AG09319 (cell line): ENCODE measurements around the gene GBF1.

ENCODE experiments used
- DNase-seq: peaks from one replicate; pipeline ENCODE4 v3.0.0-alpha.2; 2010; ENCODE audit warnings: low read depth; ENCODE audit errors: extremely low read depth
- TF ChIP-seq, protein P1 (sequence below): IDR thresholded peaks from 2 replicates; pipeline ENCODE4 v1.5.1; 2011; ENCODE audit warnings: low read depth, mild to moderate bottlenecking, inconsistent platforms, low read length, moderate library complexity

Gene GBF1

DNA sequence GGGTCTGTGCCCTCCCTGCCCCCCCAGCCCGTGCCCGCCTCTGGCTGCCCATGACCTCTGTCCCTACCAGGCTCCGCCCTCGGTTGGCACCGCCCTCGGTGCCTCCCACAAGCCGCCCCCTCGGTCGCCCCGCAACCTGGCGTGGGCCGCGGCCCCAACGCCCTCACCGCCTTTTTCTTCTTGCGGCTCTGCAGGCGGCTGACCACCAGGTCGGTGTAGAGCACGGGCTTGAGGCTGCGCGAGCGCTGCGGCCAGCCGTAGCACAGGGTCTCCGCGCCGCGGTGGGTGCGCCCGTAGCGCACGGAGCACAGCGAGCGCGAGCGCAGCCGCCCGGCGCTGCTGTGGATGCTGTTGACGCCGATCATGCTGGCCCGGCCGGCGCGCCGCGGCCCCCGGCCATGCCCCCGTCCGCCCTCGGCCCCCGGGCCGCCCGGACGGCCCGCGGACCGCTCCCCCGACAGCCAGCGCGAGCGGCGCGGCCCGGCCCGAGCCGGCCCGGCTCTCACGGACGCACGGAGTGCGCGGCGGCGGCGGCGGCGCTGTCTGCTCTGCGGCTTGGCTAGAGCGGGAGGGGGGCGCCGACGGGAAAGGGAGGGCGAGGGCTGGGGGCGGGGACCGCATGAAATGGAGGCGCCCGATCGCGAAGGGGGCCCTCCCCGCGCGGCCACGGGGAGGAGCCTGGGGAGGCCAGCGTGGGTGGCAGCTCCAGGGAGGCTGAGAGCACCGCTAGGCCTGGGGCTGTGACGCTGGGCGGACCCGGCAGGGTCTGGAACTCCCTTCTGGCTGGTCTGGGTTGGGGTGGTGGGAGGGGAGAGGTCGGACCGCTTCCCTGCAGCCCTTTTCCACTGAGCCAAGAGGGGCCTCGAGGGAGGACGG lies 163.6 kb downstream of the GBF1 start:
- TF ChIP-seq, protein P1, sequence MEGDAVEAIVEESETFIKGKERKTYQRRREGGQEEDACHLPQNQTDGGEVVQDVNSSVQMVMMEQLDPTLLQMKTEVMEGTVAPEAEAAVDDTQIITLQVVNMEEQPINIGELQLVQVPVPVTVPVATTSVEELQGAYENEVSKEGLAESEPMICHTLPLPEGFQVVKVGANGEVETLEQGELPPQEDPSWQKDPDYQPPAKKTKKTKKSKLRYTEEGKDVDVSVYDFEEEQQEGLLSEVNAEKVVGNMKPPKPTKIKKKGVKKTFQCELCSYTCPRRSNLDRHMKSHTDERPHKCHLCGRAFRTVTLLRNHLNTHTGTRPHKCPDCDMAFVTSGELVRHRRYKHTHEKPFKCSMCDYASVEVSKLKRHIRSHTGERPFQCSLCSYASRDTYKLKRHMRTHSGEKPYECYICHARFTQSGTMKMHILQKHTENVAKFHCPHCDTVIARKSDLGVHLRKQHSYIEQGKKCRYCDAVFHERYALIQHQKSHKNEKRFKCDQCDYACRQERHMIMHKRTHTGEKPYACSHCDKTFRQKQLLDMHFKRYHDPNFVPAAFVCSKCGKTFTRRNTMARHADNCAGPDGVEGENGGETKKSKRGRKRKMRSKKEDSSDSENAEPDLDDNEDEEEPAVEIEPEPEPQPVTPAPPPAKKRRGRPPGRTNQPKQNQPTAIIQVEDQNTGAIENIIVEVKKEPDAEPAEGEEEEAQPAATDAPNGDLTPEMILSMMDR, result no peak
- no peak for DNase-seq

DNA sequence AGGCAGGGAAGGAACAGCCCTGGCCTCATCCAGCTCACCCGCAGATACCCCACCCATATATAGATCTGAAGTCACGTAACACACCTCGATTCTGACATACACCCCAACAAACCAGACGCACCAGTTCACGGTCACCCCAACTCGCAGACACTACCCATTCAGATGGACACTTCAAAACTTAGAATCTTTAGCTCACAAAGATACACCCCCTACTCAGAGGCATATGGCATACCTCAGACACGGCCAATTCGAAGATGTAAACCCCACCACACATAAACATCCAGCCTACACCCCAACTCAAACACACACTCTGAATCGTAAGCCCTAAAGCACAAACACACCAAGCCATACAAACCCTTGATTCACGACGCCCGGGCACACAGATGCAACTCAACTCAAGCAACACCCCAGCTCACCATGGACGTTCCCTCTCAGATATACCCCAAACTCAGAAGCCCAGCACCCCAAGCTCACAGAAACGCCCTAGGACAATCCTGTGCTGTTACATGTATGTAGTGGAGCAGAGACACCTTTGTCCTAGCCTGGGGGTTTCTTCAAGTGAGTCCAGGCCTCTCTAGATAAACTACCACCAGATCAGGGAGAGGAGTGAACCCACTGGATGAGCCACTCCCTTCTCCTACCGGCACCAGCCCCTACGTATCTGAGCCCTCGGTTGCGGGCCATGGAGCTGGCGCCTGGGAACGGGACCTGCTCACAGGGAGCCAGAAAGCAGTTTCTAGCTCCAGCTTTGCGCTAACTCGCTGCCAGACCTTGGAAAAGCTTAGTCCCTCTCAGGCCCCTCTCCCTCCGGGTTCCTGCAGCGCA lies 164.5 kb downstream of the GBF1 start:
- TF ChIP-seq, protein P1, result no peak
- no peak for DNase-seq

DNA sequence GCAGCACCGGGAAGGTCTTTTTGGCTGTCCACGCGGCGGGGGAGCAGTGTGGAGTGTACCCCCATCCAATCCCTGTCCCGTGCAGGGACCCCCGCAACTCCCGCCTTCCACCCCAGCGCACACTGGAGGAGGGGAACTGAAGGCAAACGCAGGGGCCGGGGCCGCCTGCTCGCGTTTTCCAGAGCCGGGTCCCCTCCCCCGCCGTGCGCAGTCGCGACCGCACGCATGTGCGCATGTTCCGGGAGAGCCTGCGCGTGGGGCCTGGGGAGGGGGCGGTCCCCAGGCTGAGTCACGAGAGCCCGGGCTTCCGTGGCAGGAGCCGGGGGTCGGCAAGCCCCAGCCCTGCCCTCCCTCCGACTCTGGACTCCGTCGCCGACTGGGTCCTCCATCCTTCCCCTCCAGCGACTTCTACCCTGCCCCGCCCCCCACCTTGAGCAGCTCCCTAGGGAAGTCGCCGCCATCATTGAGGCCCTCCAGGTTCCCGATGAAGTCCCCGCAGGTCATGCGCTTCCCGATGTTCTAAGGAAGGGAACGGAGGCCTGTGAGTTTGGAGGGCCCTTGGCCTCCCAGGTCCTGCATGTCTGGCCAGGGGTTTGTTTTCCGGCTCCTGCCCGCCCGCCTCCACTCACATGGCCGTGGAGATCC lies 165.2 kb downstream of the GBF1 start:
- no peak for DNase-seq

DNA sequence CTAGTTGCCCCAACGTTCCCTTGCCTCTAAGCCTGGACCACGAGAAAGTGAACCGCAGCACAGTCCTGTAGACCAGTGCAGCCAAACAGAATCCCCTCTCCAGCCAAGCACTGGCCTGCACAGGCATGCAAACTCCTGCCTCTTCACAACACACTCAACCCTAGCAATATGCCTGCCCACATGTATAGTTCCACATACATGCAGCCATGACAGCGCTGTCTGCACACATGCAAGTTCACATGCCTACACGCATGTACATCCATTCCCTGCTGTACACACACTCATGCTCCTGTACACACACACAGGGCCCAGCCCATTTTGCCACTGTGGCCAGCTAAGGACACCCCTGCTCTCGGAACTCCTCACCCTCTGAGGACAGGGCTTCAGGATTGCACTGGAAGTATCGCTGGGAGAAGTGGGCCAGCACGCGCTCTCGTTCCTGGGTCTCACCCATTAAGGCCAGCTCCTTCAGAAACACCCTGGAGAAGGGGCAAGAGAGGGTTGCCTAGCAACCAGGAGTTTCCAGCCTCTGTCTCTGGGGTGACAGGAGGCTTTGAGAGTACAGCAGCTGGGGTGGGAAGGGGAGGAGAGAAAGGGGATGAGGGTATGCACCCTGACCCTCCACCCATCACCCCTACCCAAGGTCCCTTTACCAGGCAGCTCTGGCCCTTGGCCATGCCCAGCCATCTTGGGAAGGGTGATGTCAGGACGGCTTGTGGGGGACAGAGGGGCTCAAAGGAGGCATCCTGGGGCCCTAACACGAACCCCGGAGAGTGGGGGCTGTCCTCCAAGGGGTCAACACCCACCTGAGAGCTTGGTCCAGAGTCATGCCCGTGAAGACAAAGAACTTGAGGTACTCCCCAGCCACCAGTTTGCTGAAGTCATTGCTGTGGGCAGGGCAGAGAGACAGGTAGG lies 166.3 kb downstream of the GBF1 start:
- DNase-seq, result no peak
- TF ChIP-seq, protein P1, result no peak

More for the DNA sequence above, 165.2 kb downstream of the GBF1 start:
- TF ChIP-seq, protein P1, result no peak

DNA sequence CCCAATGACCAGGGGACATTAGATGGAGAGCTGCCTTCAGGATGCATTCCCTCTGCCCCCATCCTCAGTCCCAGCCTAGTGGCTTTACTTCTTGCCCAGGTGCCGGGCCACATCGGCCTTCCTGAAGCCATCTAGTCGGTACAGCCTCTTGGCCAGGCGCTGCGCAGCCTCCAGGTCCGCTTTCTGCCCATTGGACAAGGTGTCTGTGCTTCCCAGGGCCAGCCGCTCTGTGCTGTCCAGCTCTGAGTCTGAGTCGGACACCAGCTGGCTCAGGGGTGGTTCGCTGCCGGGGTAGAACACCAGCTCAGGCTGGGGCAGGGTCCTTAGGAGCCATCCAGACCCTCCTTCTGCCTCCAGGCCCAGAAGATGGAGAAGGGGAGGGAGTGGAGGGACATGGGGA lies 167.0 kb downstream of the GBF1 start:
- TF ChIP-seq, protein P1, result no peak
- DNase-seq, result no peak

DNA sequence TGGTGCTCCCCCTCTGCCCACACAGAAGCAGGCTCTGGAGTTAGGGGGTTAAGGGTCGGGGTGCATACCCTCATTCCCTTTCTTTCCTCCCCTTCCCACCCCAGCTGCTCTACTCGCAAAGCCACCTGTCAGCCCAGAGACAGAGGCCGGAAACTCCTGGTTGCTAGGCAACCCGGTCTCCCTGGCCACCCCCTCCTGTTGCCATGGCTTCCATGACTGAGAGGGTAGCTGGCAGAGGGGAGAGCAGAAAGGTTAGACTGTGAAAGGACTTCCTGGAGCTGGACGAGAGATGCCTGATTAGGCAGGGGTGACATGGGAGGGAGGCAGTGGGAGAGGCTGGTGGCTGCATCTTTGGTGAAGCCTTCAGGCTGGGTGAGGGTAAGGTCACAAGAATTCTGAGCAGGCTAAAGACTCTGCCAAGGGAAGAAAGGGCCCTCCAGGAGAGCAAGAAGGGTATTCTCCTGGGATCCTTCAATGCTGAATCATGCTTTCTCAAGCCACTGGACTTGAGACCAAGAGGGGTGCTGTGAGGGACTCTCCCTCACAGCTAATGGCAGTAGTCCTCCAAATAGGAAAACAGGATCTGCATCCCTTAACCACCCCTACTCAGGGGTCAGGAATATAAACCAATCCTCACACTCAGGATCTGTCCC lies 167.8 kb downstream of the GBF1 start:
- no peak for DNase-seq
- TF ChIP-seq, protein P1, result no peak
